HG02852 (cell line): ENCODE measurements around the gene TRIM32.

Experiments
- ATAC-seq: cut with Tn5 transposase; IDR thresholded peaks from one replicate; pipeline ENCODE4 v1.9.1; 2021; ENCODE audit warnings: mild to moderate bottlenecking, moderate library complexity; ENCODE audit not compliant: unreplicated experiment

TRIM32 gene

GRCh38 chr9:116703634-116704033 lies 16.5 kb downstream of the TRIM32 start:
- ATAC-seq, result no peak

GRCh38 chr9:116704470-116704869 lies 17.4 kb downstream of the TRIM32 start:
- ATAC-seq, result no peak

DNA sequence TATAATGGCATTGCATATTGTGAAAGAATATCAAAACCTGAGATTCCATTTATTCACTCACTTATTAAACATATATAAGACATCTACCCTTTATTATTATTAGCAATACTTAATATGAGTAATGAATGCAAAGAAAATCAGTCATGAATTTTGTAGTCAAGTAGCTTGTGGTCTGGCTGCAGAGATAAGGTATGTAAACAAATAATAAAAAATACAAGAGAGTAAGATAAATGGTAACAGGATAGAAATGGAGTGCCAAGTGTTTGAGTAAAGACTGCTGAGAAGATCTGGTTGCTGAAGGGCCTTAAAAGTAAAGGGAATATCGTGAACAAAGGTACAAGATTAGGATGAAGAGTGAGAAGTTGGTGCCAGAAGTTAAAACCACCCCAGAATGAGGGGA lies 18.4 kb downstream of the TRIM32 start:
- ATAC-seq, result no peak

GRCh38 chr9:116706310-116707290 lies 19.5 kb downstream of the TRIM32 start:
- no peak for ATAC-seq

DNA sequence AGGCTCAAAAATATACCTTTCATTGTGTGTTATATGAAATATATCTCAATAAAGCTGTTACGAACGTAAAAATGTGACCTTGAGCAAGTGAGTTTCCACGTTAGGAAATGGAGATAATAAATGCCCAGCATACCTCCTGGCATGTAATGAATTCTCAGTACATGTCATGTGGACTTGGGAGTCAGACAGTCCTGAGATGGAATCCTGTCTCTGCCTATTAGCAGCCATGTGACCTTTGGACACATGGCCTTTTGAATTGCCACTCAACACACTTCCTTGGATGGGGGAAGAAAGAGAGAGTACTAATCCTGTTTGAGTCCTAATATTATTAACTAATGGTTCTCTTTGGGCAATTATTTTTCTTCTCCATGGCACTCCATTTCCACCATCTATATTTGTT lies 25.7 kb downstream of the TRIM32 start:
- no peak for ATAC-seq

GRCh38 chr9:116713271-116713670 lies 26.2 kb downstream of the TRIM32 start:
- no peak for ATAC-seq

DNA sequence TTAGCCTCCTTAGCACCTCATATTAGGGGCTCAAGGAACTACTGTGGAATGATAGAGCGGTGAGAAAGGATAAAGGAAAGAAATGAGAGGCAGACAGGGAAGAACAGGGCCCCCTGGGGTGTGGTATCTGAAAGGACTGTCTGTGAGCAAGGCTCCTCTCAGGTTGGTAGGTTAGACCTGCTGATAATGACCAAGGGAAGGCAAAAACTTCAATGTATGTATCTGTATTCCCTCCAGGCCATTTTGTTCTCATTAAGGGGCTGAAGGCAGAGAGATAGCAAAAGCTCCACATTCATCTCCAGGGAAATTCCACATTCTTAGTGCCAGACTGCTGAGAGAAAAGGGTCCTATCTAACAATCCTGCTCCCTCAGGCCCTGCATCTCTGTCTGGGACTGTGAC lies 28.6 kb downstream of the TRIM32 start:
- ATAC-seq, result no peak

GRCh38 chr9:116716438-116716837 lies 29.3 kb downstream of the TRIM32 start:
- ATAC-seq, result no peak

DNA sequence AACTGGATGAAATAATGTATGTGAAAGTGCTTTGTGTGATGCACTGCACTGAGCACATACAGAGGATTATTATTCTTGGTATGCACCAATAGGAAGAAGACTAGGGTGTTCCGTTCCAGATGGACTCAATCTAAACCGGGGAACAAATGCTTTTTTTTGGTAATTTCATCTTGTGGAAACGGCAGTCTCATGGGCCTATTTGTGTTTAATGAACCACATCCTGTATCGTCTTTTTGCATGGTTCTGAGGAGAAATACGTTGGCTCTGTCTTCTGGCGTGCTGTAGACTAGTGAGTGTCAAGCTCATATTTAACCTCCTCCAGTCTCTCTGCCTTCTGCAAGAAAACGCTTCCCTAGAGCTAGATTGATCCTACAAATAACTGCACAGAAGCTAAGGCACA lies 30.0 kb downstream of the TRIM32 start:
- ATAC-seq, result no peak

DNA sequence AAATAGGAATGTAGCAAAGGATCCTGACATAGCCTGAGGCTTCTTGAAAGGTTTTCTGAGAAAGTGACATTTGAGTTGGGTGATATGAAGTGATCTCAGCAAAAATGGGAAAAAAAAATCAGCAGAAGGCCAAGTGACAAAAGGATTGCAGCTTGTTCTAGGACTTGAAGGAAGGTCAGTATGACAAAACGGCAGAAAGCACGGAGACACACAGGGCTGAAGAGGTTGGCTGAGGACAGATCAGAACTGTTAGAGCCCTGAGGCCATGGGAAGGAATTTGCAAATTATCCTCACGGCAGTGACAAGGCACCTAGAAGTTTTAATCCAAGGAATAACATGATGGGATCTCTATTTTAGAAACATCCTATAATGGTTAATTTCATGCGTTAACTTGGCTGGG lies 31.0 kb downstream of the TRIM32 start:
- ATAC-seq, result no peak

GRCh38 chr9:116720111-116720510 lies 33.0 kb downstream of the TRIM32 start:
- no peak for ATAC-seq

DNA sequence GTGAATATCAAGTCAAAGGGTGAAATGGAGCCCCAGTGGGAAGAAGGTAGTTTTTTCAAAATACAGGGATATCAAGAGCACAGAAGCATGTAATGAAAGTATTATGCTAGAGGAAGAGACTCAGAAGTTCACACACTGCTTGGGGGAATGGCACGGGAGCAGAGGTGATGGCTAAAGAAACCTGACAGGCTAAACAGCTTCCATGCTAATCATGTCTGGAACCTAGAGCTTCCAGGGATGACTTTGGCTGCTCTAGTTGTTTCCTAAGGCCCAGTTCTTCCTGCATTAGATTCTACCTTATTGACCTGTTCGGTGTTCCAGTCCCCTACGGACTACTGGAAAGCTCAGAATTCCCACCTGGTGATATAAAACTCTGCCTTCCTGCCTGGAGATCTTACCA lies 34.3 kb downstream of the TRIM32 start:
- no peak for ATAC-seq

- no peak for ATAC-seq
Observed at GRCh38 chr9:116721944-116722343, 34.8 kb downstream of the TRIM32 start.

DNA sequence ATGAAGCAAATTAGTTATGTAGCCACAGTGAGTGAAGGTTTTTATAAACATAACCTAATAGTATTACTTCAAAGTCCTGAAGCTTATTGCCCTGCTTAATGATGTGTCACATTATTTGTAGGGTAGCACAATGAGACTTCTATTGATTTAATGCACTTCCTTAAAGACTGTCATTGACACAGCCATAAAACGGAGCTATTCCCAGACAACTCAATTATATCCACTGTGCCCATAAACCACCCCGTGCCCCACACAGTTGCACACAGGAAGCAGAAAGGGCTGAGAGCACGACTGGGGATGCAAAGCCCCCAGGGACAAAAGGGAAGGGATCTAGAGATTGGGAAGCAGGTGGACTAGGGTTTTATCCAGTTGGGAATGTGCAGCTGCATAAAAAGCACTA lies 37.0 kb downstream of the TRIM32 start:
- ATAC-seq, result no peak

DNA sequence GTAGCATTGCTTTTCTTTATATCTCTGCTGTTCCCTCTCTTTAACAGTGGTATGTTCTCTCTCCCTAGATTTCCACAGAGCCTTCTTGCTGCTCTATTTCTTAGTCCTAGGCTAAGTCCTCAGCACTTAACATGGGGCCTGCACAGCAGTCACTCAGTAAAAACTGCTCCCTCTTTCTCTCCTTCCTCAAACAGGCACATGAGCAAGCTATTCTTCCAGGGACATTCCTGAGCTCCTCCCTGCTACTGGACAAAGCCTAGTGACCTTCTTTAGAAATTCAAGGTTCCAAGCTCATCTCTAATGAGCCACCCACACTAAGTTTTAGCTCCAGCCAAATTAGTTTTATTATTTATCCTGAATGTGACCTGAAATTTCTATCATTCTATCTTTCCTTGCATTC lies 39.5 kb downstream of the TRIM32 start:
- no peak for ATAC-seq

DNA sequence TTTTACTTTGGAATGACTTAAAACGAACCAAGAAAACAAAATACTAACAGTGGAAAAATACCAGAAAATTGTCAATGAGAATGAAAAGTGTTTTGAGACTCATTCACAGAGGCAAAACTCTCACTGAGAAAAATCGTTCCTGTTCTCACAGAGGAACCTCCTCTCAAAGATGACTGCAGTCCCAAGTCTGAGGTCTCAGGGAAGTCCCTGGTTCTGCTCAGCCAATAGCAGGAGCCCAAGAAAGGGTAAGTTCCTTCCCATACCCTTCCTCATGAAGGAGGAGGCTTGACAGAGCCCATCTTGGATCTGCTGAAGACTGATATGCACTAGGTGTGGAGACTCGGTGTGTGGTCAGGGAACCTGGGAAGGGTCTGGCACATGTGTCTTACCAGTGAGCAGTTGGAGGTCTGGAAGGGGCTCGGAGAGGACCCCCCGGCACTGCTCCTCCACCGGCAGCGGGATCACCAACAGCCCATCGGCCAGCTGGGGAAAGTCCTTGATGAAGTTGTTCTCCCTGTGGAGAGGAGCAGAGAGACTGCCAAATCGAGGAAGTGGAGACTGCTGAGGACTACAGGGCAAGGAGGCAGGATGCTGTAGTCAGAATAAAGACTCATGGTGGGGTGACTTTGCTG lies 46.0 kb downstream of the TRIM32 start:
- no peak for ATAC-seq

GRCh38 chr9:116736399-116737151 lies 49.5 kb downstream of the TRIM32 start:
- ATAC-seq, result no peak

GRCh38 chr9:116737152-116737546 lies 50.0 kb downstream of the TRIM32 start:
- peak; percentile 77 for ATAC-seq

- ATAC-seq, result no peak
Observed at GRCh38 chr9:116741086-116741740, 54.1 kb downstream of the TRIM32 start.

- ATAC-seq, result no peak
Observed at GRCh38 chr9:116741742-116742141, 54.6 kb downstream of the TRIM32 start.

- no peak for ATAC-seq
Observed at GRCh38 chr9:116749176-116749575, 62.1 kb downstream of the TRIM32 start.
